ENCODE measurements around the gene IGHMBP2.

The IGHMBP2 gene

DNA sequence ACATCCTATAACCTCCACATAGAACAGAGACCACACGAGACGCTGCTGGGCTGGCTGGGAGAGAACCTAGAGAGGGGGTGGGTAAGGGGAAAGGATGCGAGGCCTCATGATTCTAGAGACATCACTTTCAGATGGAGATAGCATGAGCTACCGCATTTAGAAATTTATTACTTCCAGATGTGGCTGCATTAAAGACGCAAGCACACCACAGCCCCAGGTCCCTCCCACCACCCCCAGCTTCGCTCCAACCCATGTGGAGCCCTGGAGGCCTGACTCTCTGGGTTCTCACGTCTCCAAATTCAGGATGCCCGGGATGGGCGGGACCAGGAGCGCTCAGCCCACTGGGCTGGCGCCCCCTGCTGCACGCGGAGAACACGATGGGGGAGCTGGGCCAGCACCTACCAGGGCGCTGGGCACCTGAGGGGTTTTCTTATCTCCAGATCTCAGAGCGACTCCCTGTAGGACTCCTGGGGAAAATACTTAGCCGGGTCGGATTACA is 13.7 kb upstream of the IGHMBP2 start:
- Histone ChIP-seq H2AFZ (ENCODE audit: low read depth, low read length, severe bottlenecking) (no peak overlapping the region), H3K9ac (ENCODE audit: low read length) (no peak overlapping the region), H3K4me2 (ENCODE audit: low read depth, low read length, poor library complexity, severe bottlenecking) (no peak overlapping the region), H3K79me2 (ENCODE audit: insufficient read depth, low read length) (no peaks in the 10 kb centered on the region), H3K4me3 (ENCODE audit: insufficient read depth, low read length, poor library complexity, severe bottlenecking) (no peak overlapping the region), H3K27ac (ENCODE audit: low read depth, low read length) (no peak overlapping the region), H3K36me3 (ENCODE audit: low read length) (no peaks in the 10 kb centered on the region; the same call in 1 of the 2 replicates), H3K9me2 (replicated peaks; ENCODE audit: insufficient read depth, low read length) (no peaks in the 10 kb centered on the region), H3K27me3 (ENCODE audit: low read length) (no peaks in the 10 kb centered on the region), H4K20me1 (ENCODE audit: low read depth, low read length) (no peaks in the 10 kb centered on the region), H3F3A (ENCODE audit: insufficient read depth) (no peaks in the 10 kb centered on the region), H3K9me3 (ENCODE audit: insufficient read depth, low read length) (no peaks in the 10 kb centered on the region)
- TF ChIP-seq EZH2phosphoT487 (conservative IDR thresholded peaks at IDR 0.05; ENCODE audit: low read length) = no peak
- TF ChIP-seq, protein P1, sequence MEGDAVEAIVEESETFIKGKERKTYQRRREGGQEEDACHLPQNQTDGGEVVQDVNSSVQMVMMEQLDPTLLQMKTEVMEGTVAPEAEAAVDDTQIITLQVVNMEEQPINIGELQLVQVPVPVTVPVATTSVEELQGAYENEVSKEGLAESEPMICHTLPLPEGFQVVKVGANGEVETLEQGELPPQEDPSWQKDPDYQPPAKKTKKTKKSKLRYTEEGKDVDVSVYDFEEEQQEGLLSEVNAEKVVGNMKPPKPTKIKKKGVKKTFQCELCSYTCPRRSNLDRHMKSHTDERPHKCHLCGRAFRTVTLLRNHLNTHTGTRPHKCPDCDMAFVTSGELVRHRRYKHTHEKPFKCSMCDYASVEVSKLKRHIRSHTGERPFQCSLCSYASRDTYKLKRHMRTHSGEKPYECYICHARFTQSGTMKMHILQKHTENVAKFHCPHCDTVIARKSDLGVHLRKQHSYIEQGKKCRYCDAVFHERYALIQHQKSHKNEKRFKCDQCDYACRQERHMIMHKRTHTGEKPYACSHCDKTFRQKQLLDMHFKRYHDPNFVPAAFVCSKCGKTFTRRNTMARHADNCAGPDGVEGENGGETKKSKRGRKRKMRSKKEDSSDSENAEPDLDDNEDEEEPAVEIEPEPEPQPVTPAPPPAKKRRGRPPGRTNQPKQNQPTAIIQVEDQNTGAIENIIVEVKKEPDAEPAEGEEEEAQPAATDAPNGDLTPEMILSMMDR (IDR thresholded peaks at IDR 0.05; ENCODE audit: insufficient read depth, low read length, poor library complexity, severe bottlenecking) = peak; percentile 17

DNA sequence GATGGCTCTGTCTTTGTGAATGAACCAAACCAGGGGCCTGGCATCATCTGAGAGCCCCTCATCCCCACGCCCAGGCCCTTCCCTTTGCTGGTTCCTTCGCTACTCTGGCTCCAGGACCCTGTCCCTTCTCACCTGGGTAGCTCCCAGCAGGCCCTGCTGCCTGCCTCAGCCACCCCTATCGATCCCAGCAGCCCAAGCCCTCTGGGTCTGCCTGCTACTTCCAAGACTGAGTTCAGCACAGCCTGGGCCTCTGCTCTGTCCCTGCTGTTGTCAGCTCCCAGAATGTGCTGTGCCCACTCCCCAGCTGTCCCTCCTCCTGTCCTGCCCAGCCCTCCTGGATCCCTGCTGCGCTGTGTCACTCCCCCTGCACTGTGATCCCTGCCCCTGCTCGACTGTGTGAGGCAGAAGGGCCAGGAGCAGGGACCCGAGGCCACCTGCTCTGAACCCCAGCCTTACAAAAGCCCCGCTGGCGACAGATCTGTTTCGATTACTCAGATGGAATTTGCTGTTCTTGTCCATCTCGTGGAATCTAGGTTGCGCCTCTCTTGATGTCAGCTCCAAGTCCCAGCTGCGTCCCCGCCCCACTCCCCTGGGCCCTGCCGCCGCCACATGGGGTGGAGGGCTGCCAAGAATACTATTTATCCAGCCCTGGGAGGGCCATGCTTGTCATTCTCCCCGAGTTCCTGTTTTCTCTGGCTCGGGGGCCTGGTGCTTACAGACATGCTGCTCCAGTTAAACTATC is 13.0 kb upstream of the IGHMBP2 start:
- TF ChIP-seq EZH2phosphoT487 (conservative IDR thresholded peaks at IDR 0.05; ENCODE audit: low read length) = no peak
- TF ChIP-seq, protein P1 (IDR thresholded peaks at IDR 0.05; ENCODE audit: insufficient read depth, low read length, poor library complexity, severe bottlenecking) = no peak
- no peak overlapping the region for H2AFZ ChIP-seq (ENCODE audit: low read depth, low read length, severe bottlenecking)
- H3K9ac ChIP-seq (ENCODE audit: low read length) = no peak overlapping the region
- no peaks in the 10 kb centered on the region for H3K9me2 ChIP-seq (replicated peaks; ENCODE audit: insufficient read depth, low read length)
- no peaks in the 10 kb centered on the region; the same call in 1 of the 2 replicates for H3K36me3 ChIP-seq (ENCODE audit: low read length)
- no peak overlapping the region for H3K4me3 ChIP-seq (ENCODE audit: insufficient read depth, low read length, poor library complexity, severe bottlenecking)
- no peaks in the 10 kb centered on the region for H3K9me3 ChIP-seq (ENCODE audit: insufficient read depth, low read length)
- H4K20me1 ChIP-seq (ENCODE audit: low read depth, low read length) = no peaks in the 10 kb centered on the region
- no peaks in the 10 kb centered on the region for H3K79me2 ChIP-seq (ENCODE audit: insufficient read depth, low read length)
- H3K27me3 ChIP-seq (ENCODE audit: low read length) = no peaks in the 10 kb centered on the region
- no peak overlapping the region for H3K4me2 ChIP-seq (ENCODE audit: low read depth, low read length, poor library complexity, severe bottlenecking)
- H3F3A ChIP-seq (ENCODE audit: insufficient read depth) = no peaks in the 10 kb centered on the region
- no peak overlapping the region for H3K27ac ChIP-seq (ENCODE audit: low read depth, low read length)

DNA sequence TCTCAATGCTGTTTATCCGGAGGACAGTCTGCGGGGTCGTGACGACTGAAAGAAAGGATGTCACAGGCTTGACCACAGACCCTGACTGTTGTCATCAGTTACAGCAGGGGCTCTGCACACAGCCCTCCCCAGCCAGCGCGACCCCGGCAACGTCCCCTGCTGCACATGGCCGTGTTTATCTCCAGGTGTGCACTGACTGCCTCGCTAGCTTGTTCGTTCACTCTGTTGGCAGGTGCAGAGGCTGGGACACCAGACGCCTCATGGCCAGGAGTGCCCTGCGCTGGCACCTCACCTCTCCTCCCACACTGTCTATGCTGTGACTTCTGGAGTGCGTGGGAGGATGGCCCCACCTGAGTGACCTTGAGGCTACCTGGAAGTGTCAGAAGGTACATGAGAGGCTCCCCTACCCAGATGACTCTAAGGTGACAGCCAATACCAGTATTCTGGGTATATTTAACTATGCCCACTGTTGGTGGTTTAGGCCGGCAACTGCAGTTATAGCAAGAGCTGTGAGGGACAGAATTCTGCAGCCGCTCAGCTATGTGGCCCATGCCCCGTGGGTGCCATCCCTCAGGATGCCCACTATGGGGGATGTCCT is 12.2 kb upstream of the IGHMBP2 start:
- no peak for TF ChIP-seq EZH2phosphoT487 (conservative IDR thresholded peaks at IDR 0.05; ENCODE audit: low read length)
- TF ChIP-seq, protein P1 (IDR thresholded peaks at IDR 0.05; ENCODE audit: insufficient read depth, low read length, poor library complexity, severe bottlenecking) = no peak
- Histone ChIP-seq H3K9ac (ENCODE audit: low read length) (no peak overlapping the region), H3K9me3 (ENCODE audit: insufficient read depth, low read length) (no peaks in the 10 kb centered on the region), H3F3A (ENCODE audit: insufficient read depth) (no peaks in the 10 kb centered on the region), H3K27ac (ENCODE audit: low read depth, low read length) (no peak overlapping the region), H2AFZ (ENCODE audit: low read depth, low read length, severe bottlenecking) (no peak overlapping the region), H3K79me2 (ENCODE audit: insufficient read depth, low read length) (no peaks in the 10 kb centered on the region), H3K27me3 (ENCODE audit: low read length) (no peaks in the 10 kb centered on the region), H3K4me2 (ENCODE audit: low read depth, low read length, poor library complexity, severe bottlenecking) (no peak overlapping the region), H4K20me1 (ENCODE audit: low read depth, low read length) (no peaks in the 10 kb centered on the region), H3K36me3 (ENCODE audit: low read length) (no peaks in the 10 kb centered on the region; the same call in 1 of the 2 replicates), H3K9me2 (replicated peaks; ENCODE audit: insufficient read depth, low read length) (no peaks in the 10 kb centered on the region), H3K4me3 (ENCODE audit: insufficient read depth, low read length, poor library complexity, severe bottlenecking) (no peak overlapping the region)

All from SU-DHL-6 (cell line).